Esophagus (tissue), 2 donors: ENCODE data around the gene DERL2. TPM values are rescaled to one million over a fixed set of nuclear protein-coding genes. Genes with fewer than 3 reads are reported as not detected.

Source experiments
- H3K27ac ChIP-seq, 2 donors: one replicate each; pipeline ENCODE4 v1.5.1; 2013; ENCODE audit warnings: low read depth in 2 of 2, mild to moderate bottlenecking in 2 of 2, inconsistent platforms in 1 of 2, low read length in 1 of 2, moderate library complexity in 1 of 2
- H3K27me3 ChIP-seq, 2 donors: one replicate each; pipeline ENCODE4 v1.6.1; 2013; ENCODE audit warnings: low read length in 2 of 2, control low read depth in 1 of 2, mild to moderate bottlenecking in 1 of 2; ENCODE audit not compliant: insufficient read depth in 2 of 2, control insufficient read depth in 1 of 2
- H3K36me3 ChIP-seq, 2 donors: one replicate each; pipeline ENCODE4 v1.6.1; 2013; ENCODE audit warnings: low read length in 1 of 2; ENCODE audit not compliant: control insufficient read depth in 2 of 2, insufficient read depth in 2 of 2
- H3K4me1 ChIP-seq, 2 donors: one replicate each; pipeline ENCODE4 v1.6.1; 2013; ENCODE audit warnings: low read length in 1 of 2; ENCODE audit not compliant: control insufficient read depth in 2 of 2, insufficient read depth in 2 of 2
- H3K4me3 ChIP-seq, 2 donors: one replicate each; pipeline ENCODE4 v1.5.1; 2013; ENCODE audit warnings: low read length in 2 of 2, mild to moderate bottlenecking in 2 of 2, low read depth in 1 of 2, moderate library complexity in 1 of 2
- H3K9me3 ChIP-seq, 2 donors: one replicate each; pipeline ENCODE4 v1.6.1; 2013; ENCODE audit warnings: mild to moderate bottlenecking in 2 of 2, low read depth in 1 of 2, low read length in 1 of 2, moderate library complexity in 1 of 2; ENCODE audit not compliant: control insufficient read depth in 2 of 2, insufficient read depth in 1 of 2
- WGBS, 2 donors: extraction: QIAGEN DNeasy Blood & Tissue Kit; methylation state at CpG; one replicate each; pipeline ENCODE4 v1.1.7; 2013; 5-methylcytosine and 5-hydroxymethylcytosine counted together
- polyA plus RNA-seq, 2 donors: library from polyadenylated mRNA; stranded (reverse); fragments of 200-250 nt; gene quantifications; one replicate each; pipeline ENCODE4 v1.2.3, GENCODE V29; 2013
- donor health status: healthy with polysubstance abuse.
- donor health status: Bipolar disorder and iron deficiency.

Gene DERL2
- polyA plus RNA-seq, 2 donors, result 40.1 to 53.8 TPM

DNA sequence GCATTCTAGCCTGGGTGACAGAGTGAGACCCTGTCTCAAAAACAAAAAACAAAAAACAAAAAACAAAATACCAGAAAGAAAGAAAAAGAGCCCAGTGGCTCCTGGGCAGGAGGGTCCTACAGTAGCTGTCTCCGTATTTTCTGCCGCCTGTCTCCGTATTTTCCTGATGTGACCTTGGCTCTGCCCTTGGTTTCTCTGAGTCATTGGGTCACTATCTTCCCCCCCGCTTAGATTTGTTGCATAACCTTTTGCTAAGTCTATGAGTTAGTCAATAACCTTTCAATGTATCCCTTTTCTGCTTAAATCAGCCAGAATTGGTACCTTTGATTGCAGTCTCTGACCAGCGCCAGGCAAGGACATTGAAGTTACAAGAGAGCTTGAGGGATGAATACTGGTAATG, 37.3 kb upstream of the DERL2 start:
- 89 to 96% methylated on average over 5 of the region's 5 CpGs for WGBS, 2 donors

DNA sequence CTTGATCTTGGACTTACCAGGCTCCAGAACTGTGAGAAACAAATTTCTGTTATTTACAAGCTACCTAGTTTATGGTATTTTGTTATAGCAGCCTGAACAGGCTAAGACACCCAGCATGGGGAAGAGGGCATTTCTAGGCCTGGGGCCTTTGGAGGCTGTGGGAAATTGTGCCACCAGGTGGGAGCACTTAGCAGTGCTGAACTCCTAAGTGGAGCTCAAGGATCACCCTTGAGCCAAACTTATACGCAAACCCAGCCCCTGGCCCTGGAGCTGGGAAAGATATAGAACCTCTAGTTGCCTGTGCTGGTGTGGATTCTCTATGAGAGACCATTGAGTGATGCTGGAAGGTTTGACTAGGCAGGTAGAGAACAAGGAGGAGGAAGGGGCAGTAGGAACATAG, 36.5 kb upstream of the DERL2 start:
- Histone ChIP-seq H3K27ac (no peak overlapping the region), H3K4me3 (no peak overlapping the region), H3K27me3 (no peaks in the 10 kb centered on the region), H3K4me1 (no peaks in the 10 kb centered on the region), H3K9me3 (no peaks in the 10 kb centered on the region), H3K36me3 (peaks cover 0 to 31% of the 10 kb centered on the region in 2 donors)
- WGBS, 2 donors, result 96 to 100% methylated on average over 1 of the region's 1 CpG

More for the DNA sequence above, 37.3 kb upstream of the DERL2 start:
- no peak overlapping the region for H3K27ac ChIP-seq
- no peaks in the 10 kb centered on the region for H3K9me3 ChIP-seq
- peaks cover 0 to 37% of the 10 kb centered on the region in 2 donors for H3K36me3 ChIP-seq
- H3K4me3 ChIP-seq, result no peak overlapping the region
- no peaks in the 10 kb centered on the region for H3K4me1 ChIP-seq
- no peaks in the 10 kb centered on the region for H3K27me3 ChIP-seq

DNA sequence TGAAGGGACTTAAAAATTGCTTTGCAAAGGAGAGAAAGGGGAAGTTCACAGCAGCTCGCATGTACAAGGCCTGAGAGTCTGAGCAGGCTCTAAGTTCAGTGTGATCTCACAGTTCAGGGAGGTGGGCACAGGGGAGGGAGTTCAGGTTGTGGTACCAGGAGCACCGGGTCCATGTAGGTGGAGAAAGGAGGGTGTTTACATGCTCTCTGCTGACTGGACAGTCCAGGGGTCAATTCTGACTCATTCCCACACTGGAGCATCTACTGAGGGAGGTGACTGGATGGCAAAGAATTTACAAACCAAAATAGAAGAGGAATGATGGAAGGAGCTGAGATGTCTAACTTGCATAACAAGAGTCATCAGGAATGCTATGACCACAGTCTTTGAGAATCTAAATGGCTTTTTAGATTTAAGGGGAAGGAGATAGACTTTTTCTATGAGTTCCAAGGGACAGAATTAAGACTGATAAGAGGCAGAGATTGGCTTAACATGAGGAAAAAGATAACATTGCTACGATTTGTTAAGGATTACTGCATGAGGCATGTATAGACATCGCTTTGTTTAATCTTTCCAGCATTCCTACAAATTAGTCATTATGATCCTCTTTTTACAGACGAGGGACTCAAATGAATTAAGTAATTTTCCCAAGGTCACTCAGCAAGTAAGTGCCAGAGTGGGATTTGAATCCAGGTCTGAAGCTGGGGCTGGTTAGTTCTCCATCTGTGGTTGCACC, 30.2 kb upstream of the DERL2 start:
- Histone ChIP-seq H3K36me3 (peaks cover 0 to 12% of the 10 kb centered on the region in 2 donors), H3K27me3 (no peaks in the 10 kb centered on the region), H3K4me3 (no peak overlapping the region), H3K9me3 (no peaks in the 10 kb centered on the region), H3K27ac (no peak overlapping the region), H3K4me1 (no peaks in the 10 kb centered on the region)
- 48 to 57% methylated on average over 5 of the region's 5 CpGs for WGBS, 2 donors

DNA sequence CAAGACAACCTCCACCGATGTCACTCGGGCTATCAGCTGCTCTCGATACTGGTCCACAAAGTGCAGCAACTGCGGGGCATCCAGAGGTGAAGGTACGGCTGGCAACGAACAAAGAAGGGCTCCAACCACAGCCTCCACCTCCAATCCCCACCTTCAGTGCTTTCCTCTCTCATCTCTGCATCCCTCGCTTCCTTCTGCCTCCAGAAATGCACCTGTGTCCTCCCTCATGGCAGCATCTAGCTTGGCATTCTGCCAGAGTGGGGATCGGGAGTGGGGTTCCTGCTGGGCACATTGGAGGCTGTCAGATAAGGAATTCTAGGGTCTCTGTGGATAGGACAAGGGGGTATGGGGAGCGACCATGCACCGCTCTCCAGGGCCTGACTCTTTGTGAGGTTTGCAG, 29.0 kb upstream of the DERL2 start:
- no peak overlapping the region for H3K4me3 ChIP-seq
- no peaks in the 10 kb centered on the region for H3K27me3 ChIP-seq
- no peaks in the 10 kb centered on the region for H3K4me1 ChIP-seq
- WGBS, 2 donors, result 91 to 97% methylated on average over 10 of the region's 10 CpGs
- H3K36me3 ChIP-seq, result peaks cover 0 to 11% of the 10 kb centered on the region in 2 donors
- no peak overlapping the region for H3K27ac ChIP-seq
- H3K9me3 ChIP-seq, result no peaks in the 10 kb centered on the region

DNA sequence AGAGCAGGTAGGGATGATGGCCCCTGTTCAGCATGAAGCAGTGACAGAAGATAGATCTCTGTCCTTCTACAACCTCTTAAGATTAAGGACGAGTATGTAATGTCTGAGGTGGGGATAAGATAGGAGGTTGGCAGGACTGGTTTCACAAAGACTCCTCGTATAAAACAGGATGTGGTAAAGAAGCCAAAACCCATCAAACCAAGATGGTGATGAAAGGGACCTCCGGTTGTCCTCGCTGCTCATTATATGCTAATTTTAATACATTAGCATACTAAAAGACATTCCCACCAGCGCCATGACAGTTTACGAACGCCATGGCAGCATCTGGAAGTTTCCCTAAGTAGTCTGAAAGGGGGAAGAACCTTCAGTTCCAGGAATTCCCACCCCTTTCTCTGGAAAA, 27.6 kb upstream of the DERL2 start:
- Histone ChIP-seq H3K27me3 (no peaks in the 10 kb centered on the region), H3K36me3 (peaks cover 0 to 11% of the 10 kb centered on the region in 2 donors), H3K27ac (no peak overlapping the region), H3K4me1 (no peaks in the 10 kb centered on the region), H3K9me3 (no peaks in the 10 kb centered on the region), H3K4me3 (no peak overlapping the region)
- 65 to 78% methylated on average over 7 of the region's 7 CpGs for WGBS, 2 donors

DNA sequence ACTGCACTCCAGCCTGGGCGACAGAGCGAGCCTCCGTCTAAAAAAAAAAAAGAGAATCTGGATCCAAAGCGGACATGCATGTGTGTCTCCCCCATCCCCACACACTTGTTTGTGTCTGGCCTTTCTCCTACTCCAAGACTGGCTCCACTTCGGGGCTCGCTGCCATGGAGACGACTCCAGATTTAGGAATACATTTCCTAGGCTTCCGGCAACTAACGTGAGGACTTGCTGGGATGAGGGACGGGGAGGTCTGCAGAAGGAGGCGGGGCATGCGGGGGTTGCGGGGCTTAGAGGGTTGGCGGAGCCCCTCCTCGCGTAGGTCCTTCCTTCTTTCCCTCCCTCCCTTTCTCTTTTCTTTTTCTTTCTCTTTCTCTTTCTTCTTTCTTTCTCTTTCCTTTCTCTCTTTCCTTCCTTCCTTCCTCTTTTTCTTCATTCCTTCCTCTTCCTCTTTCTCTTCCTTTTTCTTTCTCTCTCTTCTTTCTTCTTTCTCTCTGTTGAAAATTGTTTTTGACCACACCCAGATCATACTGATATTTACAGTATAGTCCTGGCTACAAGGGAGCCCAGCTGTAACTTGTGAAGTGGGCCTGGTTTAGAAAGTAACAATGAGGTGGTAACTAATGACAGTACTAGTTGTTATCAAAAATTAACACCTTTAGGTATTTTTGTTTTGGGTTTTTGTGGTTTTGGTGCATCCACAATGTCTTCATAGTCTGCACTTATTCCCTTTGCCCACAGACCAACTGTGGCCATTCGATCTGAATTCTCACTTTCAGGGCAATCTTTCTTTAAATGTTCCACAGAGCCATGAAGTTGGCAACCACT, 25.6 kb upstream of the DERL2 start:
- 62 to 78% methylated on average over 17 of the region's 17 CpGs for WGBS, 2 donors
- H3K27ac ChIP-seq, result no peak overlapping the region

DNA sequence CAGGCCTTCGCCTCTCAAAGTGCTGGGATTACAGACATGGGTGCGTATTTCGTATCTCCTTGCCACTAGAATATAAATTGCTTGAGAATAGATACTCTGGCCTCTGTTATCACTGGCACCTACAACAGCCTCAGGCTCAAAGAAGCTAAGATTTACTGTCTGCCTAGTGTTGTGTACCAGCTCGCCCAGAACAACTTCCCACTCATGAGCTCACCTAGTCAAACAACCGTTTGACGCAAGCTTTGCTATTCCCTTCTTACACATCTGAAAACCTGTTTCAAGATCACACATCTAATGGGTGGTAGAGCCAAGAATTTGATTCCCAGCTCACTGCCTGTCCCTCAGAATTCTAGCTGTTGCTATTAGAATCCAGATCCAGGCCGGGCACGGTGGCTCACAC, 24.8 kb upstream of the DERL2 start:
- Histone ChIP-seq H3K4me1 (no peaks in the 10 kb centered on the region), H3K4me3 (no peak overlapping the region), H3K27ac (no peak overlapping the region), H3K27me3 (no peaks in the 10 kb centered on the region), H3K36me3 (peaks cover 0 to 8% of the 10 kb centered on the region in 2 donors), H3K9me3 (no peaks in the 10 kb centered on the region)
- WGBS, 2 donors, result 79 to 82% methylated on average over 8 of the region's 8 CpGs

More for the DNA sequence above, 25.6 kb upstream of the DERL2 start:
- Histone ChIP-seq H3K4me1 (no peaks in the 10 kb centered on the region), H3K4me3 (no peak overlapping the region), H3K9me3 (no peaks in the 10 kb centered on the region), H3K27me3 (no peaks in the 10 kb centered on the region), H3K36me3 (peaks cover 0 to 11% of the 10 kb centered on the region in 2 donors)

DNA sequence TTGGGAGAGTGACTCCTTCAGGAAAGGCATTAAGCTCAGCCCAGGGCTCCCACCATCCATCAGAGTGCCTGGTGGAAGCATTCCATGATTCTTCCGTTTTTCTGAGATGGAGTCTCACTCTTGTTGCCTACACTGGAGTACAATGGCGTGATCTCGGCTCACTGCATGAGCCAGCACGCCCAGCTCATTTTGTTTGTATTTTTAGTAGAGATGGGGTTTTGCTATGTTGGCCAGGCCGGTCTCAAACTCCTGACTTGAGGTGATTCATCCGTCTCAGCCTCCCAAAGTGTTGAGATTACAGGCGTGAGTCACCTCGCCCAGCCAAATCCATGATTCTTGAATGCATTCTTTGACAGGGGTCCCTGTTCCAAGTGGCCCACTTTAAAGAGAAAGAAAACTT, 23.5 kb upstream of the DERL2 start:
- H3K4me3 ChIP-seq, result no peak overlapping the region
- no peaks in the 10 kb centered on the region for H3K4me1 ChIP-seq
- H3K27ac ChIP-seq, result no peak overlapping the region
- peaks cover 0 to 4% of the 10 kb centered on the region in 2 donors for H3K36me3 ChIP-seq
- 74 to 87% methylated on average over 8 of the region's 8 CpGs for WGBS, 2 donors
- no peaks in the 10 kb centered on the region for H3K9me3 ChIP-seq
- H3K27me3 ChIP-seq, result no peaks in the 10 kb centered on the region

DNA sequence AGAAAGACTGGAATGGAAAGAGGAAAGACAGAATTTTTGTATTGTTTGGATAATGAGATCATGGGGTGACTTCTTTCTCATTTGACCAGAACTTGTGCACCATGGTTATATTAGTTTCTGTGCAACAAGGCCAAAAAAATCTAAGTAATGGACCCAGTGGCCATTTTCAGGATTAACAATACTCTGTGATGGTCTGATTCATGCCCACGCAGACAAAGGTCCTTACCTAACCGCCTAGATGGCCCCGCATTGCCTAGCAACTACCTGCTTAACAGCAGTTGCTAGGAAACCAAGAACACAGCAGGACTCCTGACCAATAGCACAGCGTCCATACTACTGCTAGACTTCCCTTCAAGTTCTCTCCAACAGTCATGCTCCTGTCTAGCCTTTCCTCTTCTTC, 22.8 kb upstream of the DERL2 start:
- no peaks in the 10 kb centered on the region for H3K27me3 ChIP-seq
- H3K4me1 ChIP-seq, result no peaks in the 10 kb centered on the region
- no peak overlapping the region for H3K27ac ChIP-seq
- WGBS, 2 donors, result 46 to 60% methylated on average over 4 of the region's 4 CpGs
- H3K36me3 ChIP-seq, result peaks cover 0 to 2% of the 10 kb centered on the region in 2 donors
- no peak overlapping the region for H3K4me3 ChIP-seq
- no peaks in the 10 kb centered on the region for H3K9me3 ChIP-seq
